Stimulated activated CD4-positive, alpha-beta T cell treated with anti-CD3 and anti-CD28 coated beads, Interleukin-4, amount 100 ng/mL, for 24 hours (primary cell): ENCODE measurements around the gene SLC16A3.
"Not testable (repeated sequence)": the region's sequence is repeated elsewhere in the genome, so short reads cannot be mapped to it uniquely, and the experiment has no call there.

ENCODE experiments used
- DNase-seq: peaks from one replicate; pipeline ENCODE4 v3.0.0-alpha.2; 2020

Gene SLC16A3

DNA sequence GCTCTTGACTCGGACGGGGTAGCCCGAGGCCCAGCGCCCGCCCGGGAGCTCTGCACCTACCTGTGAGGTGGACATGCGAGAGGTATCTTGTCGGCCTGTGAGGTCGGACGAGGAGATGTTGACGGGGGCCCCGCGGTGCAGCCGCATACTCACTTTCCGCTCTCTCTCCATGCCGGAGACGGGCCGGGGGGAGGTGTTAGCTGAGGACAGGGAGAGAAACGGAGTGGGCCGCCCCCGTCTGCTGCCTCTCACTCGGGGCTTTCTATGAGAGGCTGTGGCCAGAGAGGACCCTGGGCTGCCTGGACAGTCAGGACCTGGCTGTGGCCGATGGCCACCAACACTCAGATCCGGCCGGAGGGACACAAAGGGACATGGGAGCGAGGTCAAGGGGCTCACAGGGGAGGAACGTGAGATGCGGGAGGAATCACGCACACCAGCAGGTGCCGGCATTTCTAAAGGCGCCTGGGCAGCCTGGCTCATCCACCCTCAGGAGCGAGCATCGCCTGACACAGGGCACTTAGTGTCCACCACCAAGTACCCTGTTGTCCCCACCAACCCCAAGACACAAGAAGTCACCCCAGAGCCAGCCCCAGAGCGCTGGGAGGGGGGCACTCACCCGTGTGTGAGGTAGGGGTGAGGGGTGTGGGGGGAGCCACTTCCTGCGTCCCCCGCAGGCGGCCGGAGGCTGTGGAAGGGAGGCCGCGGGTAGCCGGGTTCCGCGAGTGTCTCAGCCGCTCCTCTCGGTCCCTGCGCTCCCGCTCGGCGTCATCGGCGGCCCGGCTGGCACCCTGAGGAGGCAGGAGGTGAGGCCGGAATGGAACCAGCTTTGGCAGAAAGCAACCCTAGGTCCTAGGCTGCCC lies 20.2 kb downstream of the SLC16A3 start:
- no peak for DNase-seq

DNA sequence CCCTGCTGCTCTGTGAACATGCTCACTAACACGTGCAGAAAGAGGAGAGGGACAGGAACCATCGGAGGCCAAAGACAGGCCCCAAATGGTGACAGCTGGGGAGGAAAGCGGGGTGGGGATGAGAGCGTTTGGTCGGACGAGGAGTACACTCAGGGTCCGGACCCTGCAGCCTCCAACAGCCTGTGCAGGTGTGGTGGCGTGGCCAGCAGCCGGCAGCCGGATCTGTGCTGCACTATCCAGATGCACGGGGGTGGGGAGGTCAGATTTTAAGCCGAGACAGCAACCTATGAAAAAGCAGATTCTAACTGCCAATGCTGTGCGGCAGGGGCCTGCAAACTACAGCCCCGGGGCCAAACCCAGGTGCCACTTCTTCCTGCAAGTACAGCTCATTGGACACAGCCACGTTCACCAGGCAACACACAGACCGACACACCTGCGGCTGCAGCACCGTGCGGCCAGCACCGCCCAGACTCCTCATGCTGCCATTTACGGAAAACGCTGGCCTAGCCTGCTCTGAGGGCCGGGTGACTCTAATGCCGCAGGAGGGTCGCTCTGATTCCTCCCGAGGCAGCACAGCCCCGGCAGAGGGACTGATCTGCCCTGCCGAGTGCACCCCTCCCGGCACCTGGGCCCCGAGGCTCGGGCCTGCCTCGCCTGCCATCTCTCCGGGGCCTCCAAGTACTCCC lies 21.2 kb downstream of the SLC16A3 start:
- DNase-seq = no peak

DNA sequence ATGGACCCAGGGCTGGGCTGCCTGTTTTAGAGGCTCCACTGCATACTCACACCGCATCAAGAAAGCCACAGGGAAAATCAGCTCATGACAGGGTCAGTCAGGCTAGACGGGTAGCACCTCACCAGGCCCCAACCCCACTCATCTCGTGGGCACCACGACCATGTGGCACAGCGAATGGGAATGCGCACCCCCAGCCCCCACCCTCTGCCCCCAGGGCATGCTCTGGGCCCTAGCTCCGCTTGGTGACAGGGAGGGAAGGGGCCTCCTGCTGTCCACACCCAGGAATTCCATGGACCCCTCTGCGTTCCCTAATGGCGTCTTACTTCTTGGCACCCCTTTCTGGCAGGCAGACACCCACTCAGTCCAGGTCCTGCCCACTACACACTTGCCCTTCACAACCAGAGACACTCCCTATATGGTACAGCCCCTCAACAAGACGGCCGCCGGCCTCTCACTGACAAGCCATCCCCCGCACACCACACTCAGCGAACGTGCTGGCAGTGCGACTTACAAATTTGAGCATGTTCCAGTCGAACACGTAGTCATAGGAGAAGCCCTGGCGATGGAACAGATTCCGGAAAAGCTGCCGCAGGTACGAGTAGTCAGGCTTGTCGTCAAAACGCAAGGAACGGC lies 22.1 kb downstream of the SLC16A3 start:
- DNase-seq = no peak

DNA sequence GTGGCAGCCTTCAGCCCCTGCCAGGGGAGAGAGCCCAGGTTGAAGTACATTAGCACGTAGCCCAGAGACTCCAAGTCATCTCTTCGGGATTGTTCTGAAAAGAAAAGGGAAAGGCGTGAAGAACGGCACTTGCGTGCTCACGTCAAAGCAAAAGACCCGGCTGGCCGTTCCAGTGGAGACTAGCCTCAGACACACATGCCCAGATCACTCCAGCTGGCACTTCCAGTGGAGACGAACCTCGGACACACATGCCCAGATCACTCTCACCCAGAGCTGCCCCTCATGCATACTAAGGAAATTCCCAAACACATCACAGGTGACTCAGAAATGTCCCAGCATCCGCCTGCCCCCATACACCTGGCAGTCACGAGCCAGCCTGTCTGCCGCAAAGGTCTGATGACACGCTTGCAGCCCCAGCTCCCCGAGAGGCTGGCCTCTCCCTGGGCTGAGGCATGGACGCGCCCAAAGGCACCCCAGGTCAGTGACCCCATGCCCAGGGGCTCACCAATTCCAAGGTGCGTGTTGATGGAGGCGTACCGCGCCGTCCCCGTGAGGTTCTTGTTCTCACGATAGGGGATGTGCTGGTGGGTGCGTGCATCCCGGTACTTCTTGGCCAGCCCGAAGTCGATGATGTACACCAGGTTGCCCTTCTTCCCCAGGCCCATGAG lies 23.8 kb downstream of the SLC16A3 start:
- no peak for DNase-seq

DNA sequence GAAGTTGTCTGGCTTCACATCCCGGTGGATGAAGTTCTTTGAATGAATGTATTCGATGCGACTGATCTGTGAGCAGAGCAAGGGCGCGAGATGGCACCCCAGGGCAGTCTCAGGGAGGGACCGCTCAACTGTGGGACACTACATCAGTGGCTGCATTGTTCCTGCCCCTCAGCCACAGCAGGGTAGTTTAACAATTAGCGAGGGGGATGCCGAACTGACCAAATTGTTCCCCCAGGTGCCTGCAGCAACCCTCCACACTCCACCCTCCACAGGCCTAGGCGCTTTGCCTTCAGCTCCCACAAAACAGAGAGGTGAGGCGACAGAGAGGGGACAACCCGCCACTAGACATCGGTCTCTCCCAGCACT lies 24.3 kb downstream of the SLC16A3 start:
- DNase-seq = no peak

DNA sequence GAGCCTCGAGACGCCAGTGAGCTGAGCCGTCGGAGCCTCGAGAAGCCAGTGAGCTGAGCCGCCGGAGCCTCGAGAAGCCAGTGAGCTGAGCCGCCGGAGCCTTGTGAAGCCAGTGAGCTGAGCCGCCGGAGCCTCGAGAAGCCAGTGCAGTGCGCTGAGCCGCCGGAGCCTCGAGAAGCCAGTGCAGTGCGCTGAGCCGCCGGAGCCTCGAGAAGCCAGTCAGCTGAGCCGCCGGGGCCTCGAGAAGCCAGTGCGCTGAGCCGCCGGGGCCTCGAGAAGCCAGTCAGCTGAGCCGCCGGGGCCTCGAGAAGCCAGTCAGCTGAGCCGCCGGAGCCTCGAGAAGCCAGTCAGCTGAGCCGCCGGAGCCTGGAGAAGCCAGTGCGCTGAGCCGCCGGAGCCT lies 25.3 kb downstream of the SLC16A3 start:
- not testable (repeated sequence) for DNase-seq

DNA sequence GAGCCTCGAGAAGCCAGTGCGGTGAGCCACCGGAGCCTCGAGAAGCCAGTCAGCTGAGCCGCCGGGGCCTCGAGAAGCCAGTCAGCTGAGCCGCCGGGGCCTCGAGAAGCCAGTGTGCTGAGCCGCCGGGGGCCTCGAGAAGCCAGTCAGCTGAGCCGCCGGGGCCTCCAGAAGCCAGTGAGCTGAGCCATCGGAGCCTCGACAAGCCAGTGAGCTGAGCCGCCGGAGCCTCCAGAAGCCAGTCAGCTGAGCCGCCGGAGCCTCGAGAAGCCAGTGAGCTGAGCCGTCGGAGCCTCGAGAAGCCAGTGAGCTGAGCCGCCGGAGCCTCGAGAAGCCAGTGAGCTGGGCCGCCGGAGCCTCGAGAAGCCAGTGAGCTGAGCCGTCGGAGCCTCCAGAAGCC lies 25.9 kb downstream of the SLC16A3 start:
- not testable (repeated sequence) for DNase-seq

DNA sequence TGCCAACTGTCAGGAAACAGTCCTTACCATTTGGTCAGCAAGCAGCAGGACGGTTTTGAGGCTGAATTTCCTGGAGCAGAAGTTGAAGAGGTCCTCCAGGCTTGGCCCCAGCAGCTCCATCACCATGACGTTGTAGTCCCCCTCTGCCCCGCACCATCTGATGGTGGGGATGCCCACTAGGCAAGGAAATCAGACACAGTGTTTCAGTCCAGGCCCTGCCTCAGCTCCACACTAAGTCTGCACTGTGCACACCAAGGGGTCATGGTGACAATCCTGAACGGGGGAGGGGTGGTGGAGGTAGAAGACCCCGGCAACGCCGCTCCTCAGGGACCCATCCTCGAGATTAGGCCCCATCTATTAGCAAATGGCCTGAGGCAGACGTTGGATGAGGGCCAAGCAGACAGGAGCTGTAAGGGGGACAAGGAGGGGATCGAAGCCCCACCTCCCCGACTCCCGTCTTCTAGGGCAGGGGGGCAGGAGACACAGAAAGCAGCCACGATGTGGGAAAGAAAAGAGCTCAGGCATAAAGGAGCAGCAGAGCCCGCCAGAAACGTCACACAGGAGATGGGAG lies 26.6 kb downstream of the SLC16A3 start:
- DNase-seq = no peak

DNA sequence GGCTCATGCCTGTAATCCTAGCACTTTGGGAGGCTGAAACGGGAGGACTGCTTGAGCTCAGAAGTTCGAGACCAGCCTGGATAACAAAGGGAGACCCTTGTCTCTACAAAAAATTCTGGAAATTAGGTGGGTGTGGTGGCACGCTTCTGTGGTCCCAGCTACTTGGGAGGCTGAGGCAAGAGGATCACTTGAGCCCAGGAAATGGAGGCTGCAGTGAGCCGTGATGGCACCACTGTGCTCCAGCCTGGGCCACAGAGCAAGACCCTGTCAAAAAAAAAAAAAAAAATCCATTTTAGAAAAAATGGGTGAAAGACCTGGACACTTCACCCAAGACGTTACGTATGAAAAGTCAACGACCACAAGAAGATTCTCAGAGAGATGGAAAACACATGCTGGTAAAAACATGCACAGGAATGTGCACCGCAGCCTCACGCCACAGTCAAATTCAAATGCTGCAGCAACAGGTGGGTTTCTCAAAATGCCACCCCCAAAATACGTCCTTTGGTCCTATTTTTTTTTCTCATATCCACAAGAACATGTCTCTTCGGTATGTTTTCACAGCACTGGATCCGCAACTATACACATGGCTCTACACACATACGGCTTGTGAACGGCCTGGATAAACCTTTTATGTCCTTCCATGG lies 27.5 kb downstream of the SLC16A3 start:
- DNase-seq = no peak

DNA sequence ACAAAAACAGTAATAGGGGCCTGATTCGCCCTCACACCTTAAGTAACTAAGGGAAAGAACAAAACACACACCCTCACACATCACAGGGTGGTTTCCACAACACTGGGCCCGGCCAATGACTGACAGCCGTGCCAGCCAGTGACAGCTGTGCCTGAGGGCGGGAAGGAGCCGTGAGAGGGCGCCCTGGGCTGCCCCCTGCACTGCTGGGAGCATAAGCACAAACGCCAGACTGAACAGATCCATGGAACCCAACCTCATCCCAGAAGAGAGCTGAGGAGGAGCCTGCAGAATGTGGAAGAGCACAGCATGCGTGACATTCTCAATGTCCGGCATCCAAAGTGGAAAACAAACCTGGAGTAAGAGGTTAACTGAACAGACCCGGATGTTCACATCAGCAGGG lies 28.6 kb downstream of the SLC16A3 start:
- DNase-seq = peak; percentile 68

DNA sequence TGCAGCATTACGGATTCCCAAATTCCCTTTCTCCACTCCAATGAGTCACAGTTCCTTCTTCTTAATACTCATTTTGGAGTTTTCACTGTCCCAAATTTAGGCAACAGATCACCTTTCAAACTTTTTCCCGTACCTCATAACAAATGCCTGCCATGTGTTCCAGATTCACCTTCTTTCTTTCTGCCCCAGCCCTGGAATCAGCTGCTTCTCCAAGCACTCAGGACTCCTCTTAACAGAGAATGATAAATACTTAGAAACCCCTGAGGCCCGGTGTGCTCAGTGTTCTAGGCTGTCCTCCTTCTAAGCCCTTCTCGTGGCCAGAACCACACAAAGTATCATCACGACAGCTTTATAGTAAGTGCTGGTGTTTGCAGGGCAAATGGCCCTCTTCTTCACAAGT lies 29.7 kb downstream of the SLC16A3 start:
- no peak for DNase-seq

DNA sequence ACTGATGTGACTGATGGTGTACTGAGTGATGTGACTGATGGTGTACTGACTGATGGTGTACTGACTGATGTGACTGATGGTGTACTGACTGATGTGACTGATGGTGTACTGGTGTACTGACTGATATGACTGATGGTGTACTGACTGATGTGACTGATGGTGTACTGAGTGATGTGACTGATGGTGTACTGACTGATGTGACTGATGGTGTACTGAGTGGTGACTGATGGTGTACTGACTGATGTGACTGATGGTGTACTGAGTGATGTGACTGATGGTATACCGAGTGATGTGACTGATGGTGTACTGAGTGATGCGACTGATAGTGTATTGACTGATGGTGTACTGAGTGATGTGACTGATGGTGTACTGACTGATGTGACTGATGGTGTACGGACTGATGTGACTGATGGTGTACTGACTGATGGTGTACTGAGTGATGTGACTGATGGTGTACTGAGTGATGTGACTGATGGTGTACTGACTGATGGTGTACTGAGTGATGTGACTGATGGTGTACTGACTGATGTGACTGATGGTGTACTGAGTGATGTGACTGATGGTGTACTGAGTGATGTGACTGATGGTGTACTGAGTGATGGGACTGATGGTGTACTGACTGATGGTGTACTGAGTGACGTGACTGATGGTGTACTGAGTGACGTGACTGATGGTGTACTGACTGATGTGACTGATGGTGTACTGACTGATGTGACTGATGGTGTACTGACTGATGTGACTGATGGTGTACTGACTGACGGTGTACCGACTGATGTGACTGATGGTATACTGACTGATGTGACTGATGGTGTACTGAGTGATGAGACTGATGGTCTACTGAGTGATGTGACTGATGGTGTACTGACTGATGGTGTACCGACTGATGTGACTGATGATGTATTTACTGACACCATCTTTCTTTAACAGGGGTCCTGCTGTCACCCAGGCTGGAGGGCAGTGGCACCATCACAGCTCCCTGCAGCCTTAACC lies 31.4 kb downstream of the SLC16A3 start:
- DNase-seq = not testable (repeated sequence)

DNA sequence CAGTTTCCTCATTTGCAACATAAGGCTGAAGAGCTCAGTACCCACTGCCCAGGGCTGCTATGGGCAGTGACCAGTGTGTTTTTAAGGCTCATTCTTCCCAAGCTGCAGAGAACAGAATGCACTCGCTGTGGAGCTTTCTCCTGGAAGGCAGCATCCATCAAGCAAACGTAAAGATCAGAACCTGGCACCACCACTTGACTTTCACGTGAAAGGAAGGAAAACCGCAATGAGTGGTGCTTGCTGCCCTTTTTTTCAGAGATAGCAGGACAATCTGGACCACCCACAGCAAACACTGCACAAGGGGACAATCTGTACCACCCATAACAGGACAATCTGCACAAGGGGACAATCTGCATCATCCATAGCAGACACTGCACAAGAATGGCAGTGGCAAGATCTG lies 33.5 kb downstream of the SLC16A3 start:
- DNase-seq = no peak

DNA sequence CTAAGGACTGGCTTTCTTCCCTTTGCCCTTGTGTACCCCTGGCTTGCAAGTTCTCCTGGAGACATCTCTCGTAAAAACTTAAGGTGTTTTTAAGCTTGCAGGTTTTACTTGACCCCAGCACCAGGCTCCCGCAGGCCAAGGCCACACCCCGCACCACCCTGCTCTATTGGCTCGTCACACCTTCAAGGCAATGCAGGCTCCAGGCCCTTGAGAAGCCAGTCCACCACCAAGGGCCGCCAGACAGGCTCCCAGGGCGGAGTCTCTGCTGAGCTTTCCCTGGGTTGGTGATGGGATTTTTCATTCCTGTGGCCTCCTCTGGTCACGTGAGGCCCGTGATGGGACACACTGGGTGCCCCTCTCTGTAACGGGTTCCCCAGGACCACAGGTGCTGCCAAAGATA lies 34.8 kb downstream of the SLC16A3 start:
- DNase-seq = no peak

DNA sequence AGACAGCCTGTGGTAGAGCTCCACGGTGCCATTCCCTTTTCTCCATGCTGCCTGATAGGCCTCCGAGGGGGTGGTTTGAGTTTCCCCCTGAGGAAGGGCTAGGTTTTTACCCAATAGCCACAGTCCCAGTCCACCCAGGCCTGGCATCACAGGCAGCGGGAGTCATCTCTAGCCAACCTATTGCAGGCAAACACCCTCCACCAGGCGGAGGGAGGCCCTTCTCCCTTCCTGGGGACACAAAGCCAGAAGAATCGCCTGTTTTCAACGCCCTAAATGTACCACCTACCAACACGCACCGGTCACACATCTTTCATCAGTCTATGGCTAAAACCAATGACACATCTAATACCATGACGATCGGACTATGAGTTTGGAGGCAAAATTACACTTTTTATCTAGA lies 37.3 kb downstream of the SLC16A3 start:
- no peak for DNase-seq

DNA sequence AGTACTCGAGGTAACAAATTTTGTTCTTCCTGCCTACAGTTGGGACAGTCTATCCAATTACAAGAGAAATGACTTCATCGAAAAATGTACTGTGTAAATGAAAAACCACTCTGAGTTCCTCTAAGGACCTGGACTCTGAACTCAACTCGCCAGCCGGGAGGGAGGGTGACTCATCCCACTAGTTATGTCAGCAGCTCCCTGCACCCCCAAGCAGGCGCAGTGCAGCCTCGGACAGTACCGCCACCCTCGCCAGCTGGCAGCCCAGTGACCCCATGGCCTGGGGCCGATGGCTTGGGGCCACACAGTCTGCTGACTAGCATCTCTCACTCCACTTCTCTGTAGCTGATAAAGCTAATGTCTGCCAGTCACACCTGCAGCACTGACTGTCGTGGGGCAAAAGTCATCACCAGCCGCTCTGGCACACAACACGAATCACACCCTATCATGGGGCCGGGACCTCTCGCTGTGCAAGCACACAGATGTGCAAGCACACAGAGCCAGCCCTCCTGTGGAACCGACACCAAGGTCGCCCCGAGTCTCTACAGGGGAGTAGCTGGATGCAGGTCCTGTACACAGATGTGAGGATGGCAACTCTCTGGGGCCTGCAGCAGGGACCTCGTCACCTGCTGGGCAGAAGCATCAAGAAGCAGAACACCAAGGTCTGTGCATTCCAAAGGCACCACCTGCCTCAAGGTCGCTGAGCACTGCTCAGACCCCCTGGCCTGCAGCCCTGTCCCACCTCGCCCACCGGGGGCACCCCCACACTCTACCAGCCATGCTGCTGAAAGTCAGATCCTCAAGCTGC lies 38.9 kb downstream of the SLC16A3 start:
- DNase-seq = peak; percentile 42

DNA sequence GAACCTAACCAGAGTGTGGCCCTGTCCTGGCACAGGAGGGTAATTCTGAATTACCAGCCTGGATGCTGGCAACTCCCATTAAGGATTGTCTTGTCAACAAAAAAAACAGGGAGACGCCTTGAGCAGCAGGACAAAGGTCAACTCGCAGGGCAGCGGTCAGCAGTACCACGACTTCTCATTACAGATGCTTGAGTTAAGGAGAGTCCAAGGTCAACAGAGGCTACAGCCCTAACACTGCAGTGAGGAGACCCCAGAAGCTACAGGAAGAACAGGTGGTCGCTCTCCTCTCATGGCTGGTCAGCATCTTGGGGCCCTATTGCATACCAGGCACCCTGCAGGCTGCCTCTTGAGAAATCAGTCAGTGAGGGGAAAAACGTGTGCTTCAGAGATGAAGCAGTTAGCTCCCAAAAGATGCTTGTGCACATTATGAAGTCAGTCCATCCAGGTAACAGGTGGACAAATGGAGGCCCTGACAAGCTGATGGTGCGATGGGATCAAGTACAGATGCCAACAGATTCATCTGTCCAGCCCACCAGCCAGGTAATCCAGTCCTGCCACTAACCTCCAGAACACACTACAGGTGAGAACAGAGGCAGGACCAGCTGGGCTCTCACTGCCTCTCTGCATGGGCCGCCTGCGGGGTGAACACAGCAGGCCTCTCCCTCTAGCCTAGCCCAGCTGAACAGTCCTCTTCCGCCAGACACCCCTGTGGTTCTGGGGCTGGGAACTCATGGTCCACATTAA lies 40.5 kb downstream of the SLC16A3 start:
- DNase-seq = no peak

DNA sequence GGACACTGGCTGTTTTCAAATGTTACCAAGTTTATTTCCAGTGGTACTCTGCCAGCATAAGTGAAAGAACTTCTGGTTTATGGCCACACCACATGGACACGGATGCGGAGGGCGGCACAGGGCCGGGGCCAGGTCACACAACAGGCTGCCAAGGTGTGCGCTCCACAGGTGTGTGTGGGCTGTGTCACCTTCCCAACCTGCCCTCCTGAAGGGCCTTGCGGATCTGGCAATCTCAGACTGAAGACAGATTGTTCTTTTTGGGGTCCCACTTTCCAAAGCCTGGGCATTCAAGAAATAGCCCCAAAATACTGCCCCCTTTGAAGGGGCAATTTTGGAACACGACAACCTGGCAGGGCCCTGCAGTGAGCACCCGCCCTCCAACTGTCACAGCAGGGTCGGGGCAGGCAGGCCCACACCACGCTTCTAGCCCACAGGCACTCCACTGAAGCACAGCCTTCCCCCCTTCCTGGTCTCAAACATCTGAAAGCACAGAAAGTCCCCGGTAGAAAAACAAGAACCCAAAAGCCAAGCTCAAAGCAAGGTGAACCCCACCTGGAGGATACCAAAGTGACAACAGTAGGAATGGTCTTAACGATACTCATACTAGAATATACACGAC lies 41.1 kb downstream of the SLC16A3 start:
- no peak for DNase-seq

DNA sequence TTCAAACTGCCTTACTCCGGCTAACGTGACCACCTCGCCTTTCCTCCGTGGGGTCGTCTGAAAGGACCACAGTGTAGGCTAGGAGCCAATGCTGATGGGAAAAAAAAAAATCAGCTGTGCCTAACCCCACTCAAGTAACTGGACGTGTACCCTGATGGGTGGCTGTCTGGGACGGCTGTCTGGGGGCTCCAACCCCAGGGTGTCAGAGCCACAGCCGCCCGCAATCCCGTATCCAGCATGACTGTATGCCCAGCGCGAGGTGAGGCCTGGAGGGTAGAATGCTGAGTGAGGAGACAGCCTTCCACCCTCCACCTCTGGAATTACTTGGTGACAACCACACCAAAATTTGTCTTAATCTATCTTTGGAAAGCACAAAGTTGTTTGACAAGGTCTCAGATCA lies 41.8 kb downstream of the SLC16A3 start:
- DNase-seq = no peak
